HG03565 (cell line): ENCODE measurements around the gene PNMA8C.
"Not testable (repeated sequence)": the region's sequence is repeated elsewhere in the genome, so short reads cannot be mapped to it uniquely, and the experiment has no call there.

Source experiments
- ATAC-seq: cut with Tn5 transposase; IDR thresholded peaks from one replicate; pipeline ENCODE4 v1.9.1; 2021; ENCODE audit warnings: mild to moderate bottlenecking, moderate library complexity; ENCODE audit not compliant: unreplicated experiment

Gene PNMA8C

DNA sequence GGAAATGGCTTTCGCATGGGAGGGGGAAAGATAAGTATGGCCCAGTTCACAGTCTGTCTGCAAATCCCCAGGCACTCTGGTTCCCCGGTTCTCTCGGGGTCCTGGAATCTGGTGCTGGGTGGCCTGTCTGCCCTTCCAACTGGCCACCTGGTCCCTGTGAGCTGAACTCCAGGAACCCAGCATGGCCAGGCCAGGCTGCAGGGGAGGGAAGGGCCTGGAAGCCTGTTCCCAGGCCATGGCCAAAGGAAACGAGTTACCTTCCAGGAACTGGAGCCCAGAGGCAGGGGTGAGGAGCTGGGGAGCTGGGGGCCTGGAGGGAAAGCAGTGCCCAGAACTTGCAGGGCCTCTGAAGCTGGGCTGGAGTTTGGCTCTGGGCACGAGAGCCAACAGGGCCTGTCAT is 19.1 kb upstream of the PNMA8C start:
- no peak for ATAC-seq

DNA sequence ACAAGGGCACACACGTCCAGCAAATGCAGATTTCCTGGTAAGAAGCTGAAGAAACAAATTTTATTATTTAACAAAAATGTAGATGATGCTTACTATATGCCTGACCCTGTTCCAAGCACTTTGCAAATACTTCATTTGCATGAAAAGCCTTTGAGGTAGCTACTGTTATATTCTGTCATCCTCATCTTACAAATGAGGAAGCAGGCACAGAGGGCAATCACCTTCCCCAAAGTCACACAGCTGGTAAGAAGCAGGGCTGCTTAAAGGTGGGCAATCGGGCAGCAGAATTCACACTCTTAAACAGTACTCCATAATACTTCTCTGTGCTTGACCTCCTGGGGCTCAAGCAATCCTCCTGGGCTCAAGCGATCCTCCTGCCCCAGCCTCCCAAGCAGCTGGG is 18.3 kb upstream of the PNMA8C start:
- no peak for ATAC-seq

DNA sequence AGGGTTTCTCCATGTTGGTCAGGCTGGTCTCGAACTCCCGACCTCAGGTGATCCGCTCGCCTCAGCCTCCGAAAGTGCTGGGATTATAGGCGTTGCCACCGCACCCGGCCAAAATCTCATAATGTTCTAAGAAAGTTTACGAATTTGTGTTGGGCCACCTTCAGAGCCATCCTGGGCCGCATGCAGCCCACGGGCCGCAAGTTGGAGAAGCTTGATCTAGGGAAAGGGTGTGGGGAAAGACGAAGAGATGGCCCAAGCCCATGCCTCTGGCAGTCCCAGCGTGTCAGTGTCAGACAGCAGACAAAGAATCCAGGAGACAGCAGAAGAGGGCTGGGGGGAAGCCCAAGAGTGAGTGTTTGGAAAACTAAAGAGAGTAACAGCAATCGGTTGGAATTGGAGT is 17.3 kb upstream of the PNMA8C start:
- no peak for ATAC-seq

DNA sequence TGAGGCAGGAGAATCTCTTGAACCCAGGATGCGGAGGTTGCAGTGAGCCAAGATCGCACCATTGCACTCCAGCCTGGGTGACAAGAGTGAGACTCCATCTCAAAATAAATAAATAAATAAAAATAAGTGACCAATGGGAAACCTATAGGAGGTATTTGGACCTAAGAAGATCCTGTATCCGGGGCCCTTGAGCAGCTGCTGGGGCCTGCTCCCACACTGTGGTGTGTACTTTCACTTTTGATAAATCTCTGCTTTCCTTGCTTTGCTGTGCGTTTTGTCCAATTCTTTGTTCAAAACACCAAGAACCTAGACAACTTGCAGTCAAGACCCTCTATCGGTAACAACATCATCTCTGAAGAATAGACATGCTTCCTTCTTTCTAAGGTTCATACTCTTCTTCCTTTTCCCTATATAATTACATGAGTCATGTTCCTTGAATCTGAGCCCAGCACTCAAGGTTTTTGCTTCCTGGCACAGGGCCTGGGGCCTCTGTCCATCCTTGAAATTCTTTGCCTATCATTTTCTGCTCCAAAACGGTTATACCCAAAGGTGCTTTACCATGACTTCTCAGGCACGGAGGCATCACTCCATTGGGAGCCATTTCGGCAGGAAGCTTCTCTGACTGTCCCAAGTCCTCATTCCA is 14.2 kb upstream of the PNMA8C start:
- ATAC-seq = no peak

DNA sequence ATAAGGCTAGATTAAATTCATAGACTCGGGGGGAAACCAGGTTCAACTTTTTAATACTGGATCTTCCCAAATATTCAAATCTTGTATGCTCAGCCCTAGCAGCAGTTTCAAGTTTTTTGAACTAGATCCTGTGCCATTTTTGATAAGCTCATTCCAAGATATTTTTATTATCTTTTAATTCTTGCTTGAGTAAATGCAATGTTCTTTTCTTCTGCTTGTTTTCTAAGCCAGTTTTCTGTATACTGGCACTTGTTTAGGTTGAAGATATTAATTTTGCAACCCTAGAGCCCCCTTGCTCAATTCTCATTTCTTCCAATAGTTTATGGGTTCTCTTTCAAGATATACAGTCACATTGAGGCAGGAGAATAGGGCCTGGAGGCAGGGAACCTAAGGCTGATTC is 13.1 kb upstream of the PNMA8C start:
- no peak for ATAC-seq

DNA sequence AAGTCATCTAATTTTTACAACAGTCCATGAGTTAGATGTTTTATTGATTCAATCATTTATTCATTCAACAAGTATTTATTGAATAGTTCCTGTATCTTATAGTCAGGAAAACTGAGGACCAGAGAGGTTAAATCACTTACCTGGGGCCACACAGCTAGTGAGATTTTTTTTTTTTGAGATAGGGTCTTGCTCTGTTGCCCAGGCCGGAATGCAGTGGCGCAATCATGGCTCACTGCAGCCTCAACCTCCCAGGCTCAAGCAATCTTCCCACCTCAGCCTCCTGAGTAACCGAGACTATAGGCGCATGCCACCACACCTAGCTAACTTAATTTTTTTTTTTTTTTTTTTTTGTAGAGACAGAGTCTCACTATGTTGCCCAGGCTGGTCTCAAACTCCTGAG is 7.0 kb upstream of the PNMA8C start:
- not testable (repeated sequence) for ATAC-seq

DNA sequence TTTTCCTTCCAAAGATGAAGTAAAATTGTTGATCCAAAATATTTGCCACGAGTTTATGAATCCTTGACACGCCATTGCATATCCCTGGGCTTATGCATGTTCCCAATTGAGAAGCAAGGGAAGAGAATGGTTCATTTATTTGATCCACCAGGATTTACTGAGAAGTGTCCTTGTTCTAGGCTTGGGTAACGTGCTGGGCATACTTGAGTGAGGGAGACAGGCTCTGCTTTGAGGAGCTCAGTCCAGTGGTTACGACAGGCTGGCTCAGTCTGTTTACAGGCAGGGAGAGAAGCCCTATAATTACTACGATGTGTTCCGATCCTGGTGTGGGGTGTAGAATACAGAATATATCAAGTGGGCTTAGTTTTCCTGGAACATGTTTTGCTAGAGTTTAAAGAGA is 6.3 kb upstream of the PNMA8C start:
- ATAC-seq = no peak

DNA sequence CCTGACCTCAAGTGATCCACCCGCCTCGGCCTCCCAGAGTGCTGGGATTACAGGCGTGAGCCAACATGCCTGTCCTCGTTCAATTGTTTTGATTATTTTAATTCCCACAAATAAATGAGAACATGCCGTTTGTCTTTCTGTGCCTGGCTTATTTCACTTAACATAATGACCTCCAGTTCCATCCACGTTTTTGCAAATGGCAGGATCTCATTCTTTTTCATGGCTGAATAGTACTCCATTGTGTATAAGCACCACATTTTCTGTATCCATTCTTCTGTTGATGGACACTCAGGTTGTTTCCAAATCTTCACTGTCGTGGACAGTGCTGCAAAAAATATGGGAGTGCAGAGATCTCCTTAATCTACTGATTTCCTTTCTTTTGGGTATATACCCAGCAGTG is 4.7 kb upstream of the PNMA8C start:
- ATAC-seq = not testable (repeated sequence)

DNA sequence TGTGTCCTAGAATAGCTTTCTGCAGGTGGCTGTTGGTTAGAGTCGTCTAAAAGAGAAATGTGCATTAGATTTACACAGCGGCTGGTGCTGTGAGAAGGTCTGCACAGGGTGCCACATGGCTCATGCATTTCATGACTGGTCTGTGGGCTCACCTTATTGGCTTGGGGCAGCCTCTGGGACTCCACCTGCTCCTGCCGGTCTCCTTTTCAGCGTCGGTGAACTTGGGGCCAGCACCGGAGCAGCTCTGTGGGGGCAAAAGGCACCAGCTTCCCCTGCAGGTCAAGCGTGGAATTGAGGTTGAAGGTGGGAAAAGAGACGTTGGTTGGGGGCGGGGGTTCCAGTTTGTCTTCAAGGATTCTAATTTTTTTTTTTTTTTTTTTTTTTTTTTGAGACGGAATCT is 3.1 kb upstream of the PNMA8C start:
- no peak for ATAC-seq

DNA sequence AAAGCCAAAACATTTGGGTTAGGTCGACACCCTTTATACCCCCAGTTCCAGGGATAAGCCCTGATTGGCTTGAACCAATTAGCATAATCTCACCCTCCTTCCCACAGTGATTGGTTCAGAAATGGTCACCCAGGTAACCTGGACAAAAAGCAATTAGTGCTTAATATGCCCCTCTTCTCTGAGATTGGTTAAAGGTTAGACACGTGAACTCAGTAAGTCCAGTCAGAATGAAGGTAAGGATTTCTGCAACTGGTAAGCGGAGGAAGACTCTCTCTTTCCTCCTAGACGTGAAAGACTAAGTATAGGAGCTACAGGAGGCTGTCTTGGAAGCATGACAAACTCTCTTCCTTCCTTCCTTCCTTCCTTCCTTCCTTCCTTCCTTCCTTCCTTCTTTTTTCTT is 1.3 kb upstream of the PNMA8C start:
- no peak for ATAC-seq

DNA sequence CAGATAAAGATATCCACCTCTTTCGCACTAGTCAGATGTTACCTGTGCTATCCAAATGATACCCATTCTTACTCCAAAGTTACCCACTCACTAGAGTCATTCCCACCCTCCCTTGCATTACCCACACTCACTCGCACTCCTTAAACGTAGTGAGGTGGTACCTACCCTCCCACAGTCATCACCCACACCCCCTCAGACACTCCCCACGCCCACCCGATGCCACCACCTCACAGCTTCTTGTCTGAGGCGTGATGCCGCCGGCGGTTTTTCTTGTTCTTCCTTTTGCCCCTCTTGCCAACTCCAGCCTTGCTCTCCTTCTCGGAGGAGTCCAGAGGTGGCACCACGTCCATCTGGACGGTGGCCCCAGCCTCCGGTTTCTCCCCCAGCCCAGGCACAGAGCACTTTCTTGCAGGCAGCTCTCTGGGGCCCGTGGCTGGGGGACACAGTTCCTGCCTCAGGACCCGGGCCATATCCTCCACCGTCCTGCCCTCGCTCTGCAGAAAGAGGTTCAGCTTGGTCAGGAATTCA is 1.2 kb downstream of the PNMA8C start:
- ATAC-seq = no peak

DNA sequence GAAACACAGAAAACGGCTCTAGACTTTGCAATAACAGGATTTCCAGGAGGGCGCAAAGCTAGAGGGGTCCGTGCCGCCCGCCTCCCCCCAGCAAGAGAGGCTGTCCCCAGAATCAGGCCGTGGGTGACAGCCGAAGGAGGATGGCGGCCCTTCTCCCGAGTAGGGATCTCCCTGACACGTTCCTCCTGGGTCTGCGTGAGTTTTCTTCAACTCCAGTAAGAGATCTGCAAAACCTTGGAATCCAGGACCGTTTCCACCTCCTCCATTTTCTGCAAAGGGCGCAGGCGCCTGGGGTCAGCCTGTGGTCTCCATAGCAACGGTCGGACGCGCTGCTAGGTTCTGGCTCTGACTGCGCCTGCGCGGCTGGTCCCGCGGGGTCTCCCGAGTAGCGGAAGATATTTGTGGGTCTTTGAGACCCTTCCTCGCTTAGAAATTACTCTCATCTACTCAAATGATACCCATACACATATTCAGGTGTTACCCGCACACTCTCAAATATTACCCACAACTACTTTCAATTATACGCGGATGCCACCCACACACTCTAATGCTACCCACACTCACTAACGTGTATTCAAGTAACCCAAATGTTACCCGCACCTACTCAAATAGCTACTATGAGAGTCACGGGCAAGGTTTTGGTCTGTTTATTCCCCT is 2.1 kb downstream of the PNMA8C start:
- no peak for ATAC-seq

DNA sequence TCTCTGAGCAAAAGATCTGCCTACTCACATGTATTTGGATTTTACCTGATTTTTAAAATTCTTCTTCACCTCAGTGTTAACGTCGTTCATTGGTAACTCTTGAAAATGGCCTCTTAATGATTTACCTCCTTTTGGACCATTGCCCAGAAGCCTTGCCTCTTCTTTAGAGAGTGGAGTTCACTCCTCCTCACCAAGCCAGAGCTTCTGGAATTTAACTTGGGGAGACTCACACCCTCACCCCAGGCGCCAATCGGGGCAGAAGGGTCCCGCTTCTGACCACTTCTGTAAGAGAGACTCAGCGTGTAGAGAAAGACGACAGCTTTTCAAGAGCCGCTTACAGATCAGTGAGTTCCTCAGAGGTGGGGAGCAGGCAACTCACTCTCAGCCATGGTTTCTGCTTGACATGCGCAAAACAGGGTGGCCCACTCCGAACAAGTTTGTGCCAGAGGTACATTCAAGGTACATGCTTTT is 2.7 kb downstream of the PNMA8C start:
- no peak for ATAC-seq

DNA sequence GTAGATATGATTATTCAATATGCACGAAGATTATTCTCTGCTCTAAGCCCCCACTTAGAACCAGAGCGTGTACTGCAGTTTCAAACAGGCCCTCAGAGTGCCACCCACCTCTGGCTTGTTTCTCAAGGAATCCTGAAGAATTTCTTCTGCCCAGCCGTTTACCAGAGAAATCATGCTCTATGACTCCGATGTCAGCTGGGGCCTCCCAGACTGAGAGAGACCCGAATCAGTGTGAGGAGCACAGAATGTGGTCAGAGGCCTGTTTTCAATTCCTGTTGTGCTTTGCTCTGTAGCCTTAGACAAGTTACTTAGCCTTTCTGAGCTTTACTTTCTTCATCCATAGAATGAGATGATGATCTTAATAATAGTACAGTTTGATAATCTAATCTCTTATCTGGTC is 5.5 kb downstream of the PNMA8C start:
- ATAC-seq = no peak

DNA sequence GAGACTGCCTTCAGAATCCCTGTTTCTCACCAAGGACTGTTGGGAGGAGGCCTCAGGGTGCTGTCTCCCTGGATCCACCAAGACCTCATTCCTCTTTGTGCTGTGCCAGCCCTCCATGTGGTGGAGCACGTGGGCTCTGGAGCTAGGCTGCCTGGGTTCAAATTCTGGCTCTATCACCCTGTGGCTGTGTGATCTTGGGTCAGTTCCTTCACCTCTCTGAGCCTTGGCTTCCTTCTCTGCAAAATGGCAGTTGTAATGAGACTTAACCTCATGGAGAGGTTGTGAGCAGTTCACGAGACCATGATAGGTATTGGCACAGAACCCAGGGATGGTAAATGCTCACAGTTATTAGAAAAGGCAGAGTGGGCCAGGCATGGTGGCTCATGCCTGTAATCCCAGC is 6.4 kb downstream of the PNMA8C start:
- no peak for ATAC-seq

DNA sequence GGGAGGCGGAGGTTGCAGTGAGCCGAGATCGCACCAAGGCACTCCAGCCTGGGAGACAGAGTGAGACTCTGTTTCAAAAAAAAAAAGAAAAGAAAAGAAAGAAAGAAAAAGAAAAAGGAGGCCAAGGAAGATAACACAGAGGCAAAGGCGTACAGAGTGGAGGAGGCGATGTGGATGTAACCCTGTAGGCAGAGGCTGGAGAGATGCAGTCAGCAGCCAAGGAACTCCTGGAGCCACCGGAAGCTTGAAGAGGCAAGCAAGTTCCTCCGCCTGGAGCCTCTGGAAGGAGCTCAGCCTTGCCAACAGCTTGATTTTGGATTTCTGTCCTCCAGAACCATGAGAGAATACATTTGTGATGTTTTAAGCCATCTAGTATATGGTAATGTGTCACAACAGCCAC is 8.7 kb downstream of the PNMA8C start:
- ATAC-seq = no peak

DNA sequence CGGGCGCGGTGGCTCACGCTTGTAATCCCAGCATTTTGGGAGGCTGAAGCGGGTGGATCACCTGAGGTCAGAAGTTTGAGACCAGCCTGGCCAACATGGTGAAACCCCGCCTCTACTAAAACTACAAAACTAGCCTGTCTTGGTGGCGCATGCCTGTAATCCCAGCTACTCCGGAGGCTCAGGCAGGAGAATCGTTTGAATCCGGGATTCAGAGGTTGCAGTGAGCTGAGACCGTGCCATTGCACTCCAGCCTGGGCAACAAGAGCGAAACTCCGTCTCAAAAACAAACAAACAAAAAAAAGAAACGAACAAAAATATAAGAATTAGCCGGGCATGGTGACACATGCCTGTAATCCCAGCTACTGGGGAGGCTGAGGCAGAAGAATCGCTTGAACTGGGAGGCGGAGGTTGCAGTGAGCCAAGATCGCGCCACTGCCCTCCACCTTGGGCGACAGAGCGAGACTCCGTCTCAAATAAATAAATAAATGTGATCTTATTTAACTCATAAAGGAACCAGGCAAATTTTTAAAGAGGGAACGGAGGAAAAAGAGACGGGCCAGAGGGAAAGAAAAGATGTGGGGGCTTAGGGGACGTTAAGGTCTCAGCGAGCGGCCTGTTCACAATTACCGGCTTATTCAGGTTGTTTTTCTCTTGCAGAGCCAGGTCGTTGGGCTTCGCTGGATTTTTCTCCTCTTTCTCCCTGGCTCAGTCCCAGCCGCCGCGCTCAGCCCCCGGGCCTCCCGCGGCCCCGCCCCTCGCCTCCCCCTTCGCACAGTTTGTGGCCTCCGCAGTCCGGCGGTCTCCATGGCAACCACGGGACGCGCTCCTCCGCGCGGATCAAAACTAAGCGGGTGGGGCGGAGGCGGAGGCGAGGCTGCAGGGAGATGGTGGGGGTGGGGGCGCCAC is 12.7 kb downstream of the PNMA8C start:
- ATAC-seq = not testable (repeated sequence)

DNA sequence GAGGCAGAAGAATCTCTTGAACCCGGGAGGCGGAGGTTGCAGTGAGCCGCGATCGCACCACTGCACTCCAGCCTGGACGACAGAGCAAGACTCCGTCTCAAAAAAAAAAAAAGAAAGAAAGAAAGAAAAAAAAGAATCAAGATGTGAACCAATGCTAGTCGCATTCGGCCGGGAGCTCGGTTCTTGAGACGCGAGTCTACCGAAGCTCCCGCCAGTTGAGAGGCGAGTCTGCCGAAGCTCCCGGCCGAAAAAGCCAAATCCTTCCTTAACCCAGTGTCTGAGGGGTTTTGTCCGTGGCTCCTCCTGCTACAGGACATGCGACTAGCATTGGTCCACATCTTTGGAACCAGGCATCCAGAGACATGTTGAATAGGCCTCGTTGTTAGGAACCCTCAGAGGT is 13.8 kb downstream of the PNMA8C start:
- ATAC-seq = not testable (repeated sequence)

DNA sequence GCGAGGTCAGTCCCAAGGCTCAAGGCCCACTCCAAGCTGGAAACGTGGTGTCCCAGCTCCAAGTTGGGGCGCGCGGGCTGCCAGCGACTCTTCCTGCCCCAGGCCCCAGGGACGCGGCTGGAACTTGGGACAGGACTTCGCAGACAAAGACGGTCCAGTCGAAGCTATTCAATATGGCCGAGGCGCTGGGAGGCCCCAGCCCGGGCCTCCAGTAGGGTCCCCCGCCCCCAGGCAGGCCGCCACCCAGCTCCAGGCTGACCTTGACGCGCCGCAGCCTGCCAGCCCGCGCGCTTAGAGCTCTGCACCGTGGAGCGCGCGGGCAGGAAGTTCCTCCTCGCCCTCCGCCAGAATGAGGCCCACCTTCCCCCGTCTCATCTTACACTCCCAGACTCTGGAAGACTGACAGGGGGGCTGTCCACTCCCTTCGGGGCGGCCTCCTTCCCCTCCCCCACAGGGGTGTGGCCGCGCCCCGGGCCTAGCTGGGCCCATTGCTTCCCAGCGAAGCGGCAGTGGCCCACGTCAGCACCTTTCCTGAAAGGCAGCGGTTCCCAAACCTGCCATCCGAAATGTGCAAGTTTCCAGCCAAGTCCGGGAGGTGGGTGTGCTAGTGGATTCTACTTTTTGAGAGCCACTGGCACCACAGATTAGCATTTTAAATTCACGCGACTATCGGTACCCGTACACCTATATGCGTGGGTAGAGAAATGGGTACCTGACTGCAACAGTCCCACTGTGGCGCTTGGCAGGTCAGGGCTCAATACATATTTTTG is 15.3 kb downstream of the PNMA8C start, which contains the start of gene CCDC8:
Gene CCDC8 (minus strand): TSS at position 303 of the 770 bp plus-strand sequence. CDS start 754 bp downstream, outside the sequence.
- no peak for ATAC-seq

DNA sequence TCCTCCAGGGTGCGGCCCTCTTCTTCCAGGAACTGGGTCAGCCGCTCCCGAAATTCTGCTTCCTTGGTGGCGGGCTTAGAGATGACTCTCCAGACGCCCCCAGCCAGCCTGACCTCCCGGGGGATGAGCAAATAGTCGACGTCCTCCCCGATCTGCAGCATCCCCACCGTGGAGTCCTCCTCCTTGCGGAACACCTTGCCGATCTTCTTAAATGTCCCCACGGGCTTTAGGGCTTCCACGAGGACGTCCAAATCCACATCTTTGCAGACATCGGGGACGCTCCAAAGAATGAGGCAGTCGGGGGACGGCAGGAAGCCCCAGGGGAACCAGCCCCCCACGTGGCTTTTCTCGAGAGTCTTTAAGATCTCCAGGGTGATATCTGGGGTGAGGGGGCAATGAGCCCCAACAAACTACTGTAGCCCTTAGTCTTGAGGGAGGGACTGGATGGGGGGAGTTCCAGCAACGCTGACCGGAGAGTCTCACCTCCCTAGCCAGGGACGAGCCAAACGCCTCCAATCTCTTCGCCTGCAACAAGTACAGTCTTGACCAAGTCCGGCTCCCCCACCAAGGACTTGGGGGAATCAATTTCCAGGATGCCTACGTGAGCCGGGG is 16.0 kb downstream of the PNMA8C start:
- no peak for ATAC-seq
